Keratinocyte (primary cell): Measurements from ENCODE around the gene EHMT1. TPM values are rescaled to one million over a fixed set of nuclear protein-coding genes. Genes with fewer than 3 reads are reported as not detected.

Experiments
- DNase-seq: peaks from one replicate; pipeline ENCODE4 v3.0.0-alpha.2; 2011; ENCODE audit warnings: low read depth, missing footprints, low spot score
- FAIRE-seq: peaks from 2 replicates; lab custom pipeline; 2011; peaks lifted over from hg19 to GRCh38; lab: Jason Lieb, UNC
- H2AFZ ChIP-seq: 2 replicates; pipeline ENCODE4 v1.6.0; 2012; ENCODE audit warnings: low read length, control low read depth, inconsistent platforms; ENCODE audit not compliant: control insufficient read depth
- H3K27ac ChIP-seq: 2 replicates; pipeline ENCODE4 v1.5.1; 2011; ENCODE audit warnings: low read length; ENCODE audit not compliant: control insufficient read depth, insufficient read depth
- H3K27me3 ChIP-seq: 3 replicates; pipeline ENCODE4 v1.6.0; 2011; ENCODE audit warnings: low read length; ENCODE audit not compliant: control insufficient read depth, insufficient read depth; ENCODE audit errors: extremely low read depth
- H3K36me3 ChIP-seq, 2 experiments: 2 replicates in 1 of 2; 3 replicates in 1 of 2; pipeline ENCODE4 v1.5.1; 2011; ENCODE audit warnings: low read length in 2 of 2, mild to moderate bottlenecking in 1 of 2; ENCODE audit not compliant: control insufficient read depth in 2 of 2, insufficient read depth in 2 of 2; ENCODE audit errors: extremely low read depth in 1 of 2
- H3K4me1 ChIP-seq: 3 replicates; pipeline ENCODE4 v1.5.1; 2011; ENCODE audit warnings: low read length; ENCODE audit not compliant: control insufficient read depth, insufficient read depth; ENCODE audit errors: extremely low read depth
- H3K4me2 ChIP-seq: 3 replicates; pipeline ENCODE4 v1.6.0; 2011; ENCODE audit warnings: low read depth, low read length; ENCODE audit not compliant: control insufficient read depth, insufficient read depth; ENCODE audit errors: extremely low read depth
- H3K4me3 ChIP-seq, 3 experiments: fragments of 200-600 bp in 1 of 3; sonication (generic) in 1 of 3; 2 replicates in 2 of 3; 3 replicates in 1 of 3; pipeline ENCODE4 v1.5.1; 2011 to 2016; ENCODE audit warnings: low read length in 3 of 3, mild to moderate bottlenecking in 3 of 3, control low read depth in 2 of 3, inconsistent platforms in 1 of 3, low read depth in 1 of 3, mixed read lengths in 1 of 3, mixed run types in 1 of 3, moderate library complexity in 1 of 3; ENCODE audit not compliant: control insufficient read depth in 2 of 3, insufficient read depth in 2 of 3; ENCODE audit errors: extremely low read depth in 1 of 3
- H3K79me2 ChIP-seq: 2 replicates; pipeline ENCODE4 v1.6.0; 2012; ENCODE audit warnings: low read length; ENCODE audit not compliant: control insufficient read depth, insufficient read depth
- H3K9ac ChIP-seq: 3 replicates; pipeline ENCODE4 v1.6.0; 2011; ENCODE audit warnings: low read length; ENCODE audit not compliant: control insufficient read depth, insufficient read depth; ENCODE audit errors: extremely low read depth
- H3K9me1 ChIP-seq: 3 replicates; pipeline ENCODE4 v1.6.0; 2011; ENCODE audit warnings: low read length; ENCODE audit not compliant: control insufficient read depth, insufficient read depth; ENCODE audit errors: extremely low read depth
- H3K9me3 ChIP-seq: 2 replicates; pipeline ENCODE4 v1.5.1; 2012; ENCODE audit warnings: low read depth, low read length; ENCODE audit not compliant: control insufficient read depth
- H4K20me1 ChIP-seq: 3 replicates; pipeline ENCODE4 v1.6.0; 2011; ENCODE audit warnings: low read length; ENCODE audit not compliant: control insufficient read depth, insufficient read depth; ENCODE audit errors: extremely low read depth
- CTCF ChIP-seq, 3 experiments: IDR thresholded peaks in 1 of 3; conservative IDR thresholded peaks in 1 of 3; optimal IDR thresholded peaks in 1 of 3; 2 replicates in 2 of 3; 3 replicates in 1 of 3; pipeline versions ENCODE3 to v1.5.1; 2011; ENCODE audit warnings: low read length in 3 of 3, mild to moderate bottlenecking in 3 of 3, moderate library complexity in 2 of 3, control low read depth in 1 of 3, inconsistent platforms in 1 of 3; ENCODE audit not compliant: insufficient read depth in 2 of 3; ENCODE audit errors: extremely low read depth in 1 of 3
- EZH2 ChIP-seq: IDR thresholded peaks from one replicate; pipeline ENCODE4 v1.6.1; 2012; ENCODE audit warnings: inconsistent platforms, mild to moderate bottlenecking, low read length, moderate library complexity
- dilution Hi-C: fragments of 300-500 bp; cut with MboI; formaldehyde crosslinking; loops from one replicate; pipeline ENCODE4 v1.7.0; 2020; ENCODE audit warnings: low sequenced_read_pairs; ENCODE audit not compliant: extremely low pct_ligation_motif_present
- polyA plus RNA-seq, 5 experiments: library from polyadenylated mRNA; depleted of rRNA in 3 of 5; stranded (reverse) in 3 of 5; stranded (forward) in 1 of 5; unstranded in 1 of 5; fragments of >200 nt; gene quantifications; 1 replicate in 1 of 5; 2 replicates in 3 of 5; 3 replicates in 1 of 5; pipeline versions ENCODE4 v1.2.1 to v1.2.3, GENCODE V29; 2011 to 2012; ENCODE audit warnings: missing spikeins in 2 of 5, low read depth in 1 of 5, low replicate concordance in 1 of 5

The EHMT1 gene
- polyA plus RNA-seq, 1 donor (not counting 4 experiments of a cell fraction or from before 2014, with no cell fraction given): 25.9 TPM

DNA sequence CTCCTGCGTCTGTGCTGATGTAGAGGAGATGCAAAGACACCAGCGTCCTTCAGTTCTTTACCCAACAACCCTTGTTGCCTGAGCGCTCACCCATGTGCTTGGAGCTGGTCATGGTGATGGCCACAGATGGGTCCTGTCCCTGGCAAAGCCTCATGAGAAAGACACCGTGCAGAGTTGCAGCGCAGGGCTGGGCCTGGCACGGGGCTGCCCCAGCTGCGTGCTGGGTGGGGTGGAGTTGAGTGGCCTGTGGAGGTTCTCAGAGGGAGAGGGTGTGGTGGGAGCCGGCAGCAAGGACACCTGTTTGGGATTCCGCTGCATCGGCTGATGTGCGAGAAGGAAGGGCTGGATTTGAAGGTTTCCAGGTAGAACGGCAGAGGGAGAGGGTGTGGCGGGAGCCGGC is 133.6 kb downstream of the EHMT1 start:
- H4K20me1 ChIP-seq: no peaks in the 10 kb centered on the region
- no peak overlapping the region for H2AFZ ChIP-seq
- no peak overlapping the region for H3K27ac ChIP-seq
- no peaks in the 10 kb centered on the region for H3K9me1 ChIP-seq
- dilution Hi-C loops: no loop called here
- H3K9me3 ChIP-seq: no peaks in the 10 kb centered on the region
- H3K4me2 ChIP-seq: no peak overlapping the region
- no peak overlapping the region for H3K4me3 ChIP-seq
- TF ChIP-seq EZH2: no peak
- TF ChIP-seq CTCF (optimal IDR thresholded peaks at IDR 0.05 in 1 of 3, IDR thresholded peaks at IDR 0.05 in 1 of 3, conservative IDR thresholded peaks at IDR 0.05 in 1 of 3; ENCODE audit: extremely low read depth in 1 of 3, insufficient read depth in 2 of 3, low read length in 3 of 3): no peak
- H3K79me2 ChIP-seq: peaks cover 5% of the 10 kb centered on the region
- DNase-seq (no peak), FAIRE-seq (no peak)
- H3K27me3 ChIP-seq: no peaks in the 10 kb centered on the region
- H3K36me3 ChIP-seq: peaks cover 17 to 22% of the 10 kb centered on the region in 2 experiments
- peaks cover 6% of the 10 kb centered on the region for H3K4me1 ChIP-seq
- H3K9ac ChIP-seq: no peak overlapping the region

DNA sequence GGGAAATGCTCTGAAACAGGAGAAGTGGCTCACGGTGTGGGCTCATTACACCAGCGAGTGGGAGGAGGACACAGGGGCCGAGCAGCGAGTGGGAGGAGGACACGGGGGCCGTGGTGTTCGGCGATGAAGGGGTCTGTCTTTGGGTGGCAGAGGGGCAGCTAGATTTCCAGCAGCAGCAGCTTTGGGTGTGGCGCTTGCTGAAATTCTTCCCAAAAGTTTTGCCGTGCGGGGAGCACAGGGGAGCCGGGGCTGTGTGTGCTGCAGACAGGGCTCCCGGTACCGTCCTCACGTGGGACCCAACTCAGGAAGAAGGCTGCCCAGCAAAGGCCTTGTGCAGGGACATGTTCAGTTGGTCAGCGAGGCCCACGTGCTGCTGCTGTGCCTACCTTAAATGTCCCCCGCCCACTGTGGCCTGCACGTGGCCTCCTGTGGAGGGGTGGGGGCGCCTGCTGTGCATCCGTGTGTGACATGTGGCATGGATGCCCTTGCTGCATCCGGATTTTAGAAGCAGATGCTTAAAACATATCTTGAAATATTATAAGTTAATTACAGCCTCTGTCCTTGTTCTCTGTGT is 134.5 kb downstream of the EHMT1 start:
- H3K27ac ChIP-seq: no peak overlapping the region
- no peaks in the 10 kb centered on the region for H3K27me3 ChIP-seq
- no peak overlapping the region for H3K4me2 ChIP-seq
- H4K20me1 ChIP-seq: no peaks in the 10 kb centered on the region
- dilution Hi-C loops: no loop called here
- H3K9ac ChIP-seq: no peak overlapping the region
- H3K4me3 ChIP-seq: no peak overlapping the region
- H3K79me2 ChIP-seq: peaks cover 1% of the 10 kb centered on the region
- H3K4me1 ChIP-seq: peaks cover 13% of the 10 kb centered on the region
- peaks cover 19 to 21% of the 10 kb centered on the region in 2 experiments for H3K36me3 ChIP-seq
- no peaks in the 10 kb centered on the region for H3K9me1 ChIP-seq
- no peaks in the 10 kb centered on the region for H3K9me3 ChIP-seq
- DNase-seq (no peak), FAIRE-seq (no peak)
- no peak overlapping the region for H2AFZ ChIP-seq
- no peak for TF ChIP-seq EZH2
- no peak for TF ChIP-seq CTCF (optimal IDR thresholded peaks at IDR 0.05 in 1 of 3, IDR thresholded peaks at IDR 0.05 in 1 of 3, conservative IDR thresholded peaks at IDR 0.05 in 1 of 3; ENCODE audit: extremely low read depth in 1 of 3, insufficient read depth in 2 of 3, low read length in 3 of 3)
